ENCODE data around the gene TIAM2.

Gene TIAM2

GRCh38 chr6:155271145-155271544, 276.0 kb downstream of the TIAM2 start:
- TF ChIP-seq, protein P1, sequence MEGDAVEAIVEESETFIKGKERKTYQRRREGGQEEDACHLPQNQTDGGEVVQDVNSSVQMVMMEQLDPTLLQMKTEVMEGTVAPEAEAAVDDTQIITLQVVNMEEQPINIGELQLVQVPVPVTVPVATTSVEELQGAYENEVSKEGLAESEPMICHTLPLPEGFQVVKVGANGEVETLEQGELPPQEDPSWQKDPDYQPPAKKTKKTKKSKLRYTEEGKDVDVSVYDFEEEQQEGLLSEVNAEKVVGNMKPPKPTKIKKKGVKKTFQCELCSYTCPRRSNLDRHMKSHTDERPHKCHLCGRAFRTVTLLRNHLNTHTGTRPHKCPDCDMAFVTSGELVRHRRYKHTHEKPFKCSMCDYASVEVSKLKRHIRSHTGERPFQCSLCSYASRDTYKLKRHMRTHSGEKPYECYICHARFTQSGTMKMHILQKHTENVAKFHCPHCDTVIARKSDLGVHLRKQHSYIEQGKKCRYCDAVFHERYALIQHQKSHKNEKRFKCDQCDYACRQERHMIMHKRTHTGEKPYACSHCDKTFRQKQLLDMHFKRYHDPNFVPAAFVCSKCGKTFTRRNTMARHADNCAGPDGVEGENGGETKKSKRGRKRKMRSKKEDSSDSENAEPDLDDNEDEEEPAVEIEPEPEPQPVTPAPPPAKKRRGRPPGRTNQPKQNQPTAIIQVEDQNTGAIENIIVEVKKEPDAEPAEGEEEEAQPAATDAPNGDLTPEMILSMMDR (IDR thresholded peaks at IDR 0.05; ENCODE audit: low read depth, low read length, missing control alignments) = no peak
- no peak for DNase-seq (ENCODE audit: extremely low read depth, low read depth)
- H3K4me3 ChIP-seq (replicated peaks; ENCODE audit: low read depth, low read length) = no peak overlapping the region

DNA sequence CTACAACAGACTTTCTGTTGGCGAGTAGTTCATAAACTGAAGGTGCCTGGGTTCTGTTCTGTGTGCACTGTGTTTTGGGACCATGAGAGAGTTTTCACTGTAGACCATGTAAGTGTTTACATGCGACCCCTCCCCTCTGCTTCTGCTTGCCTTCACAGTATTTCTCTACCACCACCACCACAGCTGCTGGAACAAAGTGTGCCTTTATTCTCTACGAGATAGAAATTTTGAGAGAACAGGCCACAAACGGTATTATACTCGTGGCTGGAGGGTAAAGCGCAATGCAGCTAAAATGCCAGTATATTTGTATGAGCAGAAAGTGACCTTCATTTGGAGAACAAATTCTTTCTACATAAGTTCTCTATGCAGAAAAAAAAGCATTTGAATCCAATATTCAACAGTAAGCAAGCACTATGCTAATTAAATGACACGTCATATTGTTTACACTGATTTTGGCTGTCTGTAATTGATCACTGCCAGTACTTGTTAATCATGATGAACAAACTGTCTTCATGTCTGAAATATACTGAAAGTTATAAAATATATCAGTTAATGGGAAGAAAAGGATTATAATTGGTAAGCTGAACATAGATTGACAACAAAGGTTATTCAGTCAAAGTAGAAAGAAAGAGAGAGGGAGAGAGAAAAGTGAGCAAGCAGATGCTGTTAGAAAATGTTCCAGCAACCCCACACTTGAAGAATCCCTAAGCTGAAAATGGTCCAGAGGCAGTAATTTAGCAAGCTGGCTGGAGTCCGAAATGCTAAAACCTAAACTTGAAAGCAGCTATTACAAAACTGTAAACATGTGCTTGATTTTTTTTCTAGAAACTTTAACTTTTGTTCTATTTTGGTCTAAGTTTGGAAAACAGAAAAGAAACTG, 277.5 kb downstream of the TIAM2 start:
- TF ChIP-seq, protein P1 (IDR thresholded peaks at IDR 0.05; ENCODE audit: low read depth, low read length, missing control alignments) = no peak
- DNase-seq (ENCODE audit: extremely low read depth, low read depth) = no peak
- H3K4me3 ChIP-seq (replicated peaks; ENCODE audit: low read depth, low read length) = no peak overlapping the region

- no peak overlapping the region for H3K4me3 ChIP-seq (replicated peaks; ENCODE audit: low read depth, low read length)
- peak; percentile 98 for DNase-seq (ENCODE audit: extremely low read depth, low read depth)
- TF ChIP-seq, protein P1 (IDR thresholded peaks at IDR 0.05; ENCODE audit: low read depth, low read length, missing control alignments) = no peak
Observed at GRCh38 chr6:155273431-155273830, 278.3 kb downstream of the TIAM2 start.

DNA sequence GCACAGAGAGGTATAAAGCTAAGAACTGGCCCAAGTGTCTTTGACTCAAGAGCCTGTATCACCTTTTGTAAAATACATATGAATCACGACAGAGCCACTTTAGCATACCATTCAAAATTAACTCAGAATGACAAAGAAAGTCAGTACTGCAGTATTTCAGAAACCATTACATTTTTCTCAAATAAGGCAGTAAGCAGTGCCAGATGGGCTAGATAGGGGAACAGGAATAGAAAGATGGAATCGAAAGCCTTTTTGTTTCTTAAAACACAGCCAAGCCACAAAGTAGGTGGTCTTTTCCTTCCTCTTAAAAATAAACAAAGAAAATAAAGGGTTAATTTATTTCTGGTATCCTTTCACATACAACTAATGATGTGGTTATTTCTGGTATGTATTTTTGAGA, 279.0 kb downstream of the TIAM2 start:
- no peak overlapping the region for H3K4me3 ChIP-seq (replicated peaks; ENCODE audit: low read depth, low read length)
- DNase-seq (ENCODE audit: extremely low read depth, low read depth) = no peak
- TF ChIP-seq, protein P1 (IDR thresholded peaks at IDR 0.05; ENCODE audit: low read depth, low read length, missing control alignments) = no peak

- TF ChIP-seq, protein P1 (IDR thresholded peaks at IDR 0.05; ENCODE audit: low read depth, low read length, missing control alignments) = no peak
- no peak overlapping the region for H3K4me3 ChIP-seq (replicated peaks; ENCODE audit: low read depth, low read length)
- DNase-seq (ENCODE audit: extremely low read depth, low read depth) = peak; percentile 75
Observed at GRCh38 chr6:155274533-155274932, 279.4 kb downstream of the TIAM2 start.

DNA sequence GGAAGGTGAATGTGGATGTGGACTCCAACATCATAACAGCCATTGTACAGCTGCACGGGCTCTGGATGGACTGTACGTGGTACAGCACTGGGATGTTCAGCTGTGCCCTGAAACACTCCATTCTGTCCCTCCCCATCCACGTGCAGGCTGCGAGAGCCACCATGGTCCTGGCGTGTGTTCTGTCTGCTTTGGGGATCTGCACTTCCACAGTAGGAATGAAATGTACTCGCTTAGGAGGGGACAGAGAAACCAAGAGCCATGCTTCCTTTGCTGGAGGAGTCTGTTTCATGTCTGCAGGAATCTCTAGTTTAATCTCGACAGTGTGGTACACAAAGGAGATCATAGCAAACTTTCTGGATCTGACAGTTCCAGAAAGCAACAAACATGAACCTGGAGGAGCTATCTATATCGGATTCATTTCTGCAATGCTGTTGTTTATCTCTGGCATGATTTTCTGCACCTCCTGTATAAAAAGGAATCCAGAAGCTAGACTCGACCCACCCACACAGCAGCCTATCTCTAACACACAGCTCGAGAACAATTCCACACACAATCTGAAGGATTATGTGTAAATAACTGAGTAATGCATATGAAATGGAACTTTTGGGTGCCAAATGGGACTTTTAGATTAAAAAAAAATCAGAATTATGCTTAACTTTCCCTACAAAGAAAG, 280.8 kb downstream of the TIAM2 start:
- TF ChIP-seq, protein P1 (IDR thresholded peaks at IDR 0.05; ENCODE audit: low read depth, low read length, missing control alignments) = no peak
- DNase-seq (ENCODE audit: extremely low read depth, low read depth) = no peak
- no peak overlapping the region for H3K4me3 ChIP-seq (replicated peaks; ENCODE audit: low read depth, low read length)

Measured in HFF-Myc (cell line).